ENCODE results near the gene OXTR. TPM values are rescaled to one million over a fixed set of nuclear protein-coding genes. Genes with fewer than 3 reads are reported as not detected.

The OXTR gene
- total RNA-seq, 1 donor from 2014 or later: 0.25 TPM

GRCh38 chr3:8743911-8744310 is 25.5 kb downstream of the OXTR start:
- H3K36me3 ChIP-seq: no peaks in the 10 kb centered on the region
- H3K4me3 ChIP-seq: no peak overlapping the region
- no peaks in the 10 kb centered on the region for H3K9me3 ChIP-seq
- peaks cover 9% of the 10 kb centered on the region for H3K4me1 ChIP-seq
- no peak overlapping the region for H3K27ac ChIP-seq
- intact Hi-C loops (cut with DNase I): no loop called here
- no peak for DNase-seq (ENCODE audit: extremely low spot score in 2 of 2)
- TF ChIP-seq POLR2A (IDR thresholded peaks at IDR 0.05): no peak
- TF ChIP-seq POLR2AphosphoS5 (IDR thresholded peaks at IDR 0.05; ENCODE audit: insufficient read depth in 1 of 2, low read depth in 1 of 2): no peak
- TF ChIP-seq, protein P1, sequence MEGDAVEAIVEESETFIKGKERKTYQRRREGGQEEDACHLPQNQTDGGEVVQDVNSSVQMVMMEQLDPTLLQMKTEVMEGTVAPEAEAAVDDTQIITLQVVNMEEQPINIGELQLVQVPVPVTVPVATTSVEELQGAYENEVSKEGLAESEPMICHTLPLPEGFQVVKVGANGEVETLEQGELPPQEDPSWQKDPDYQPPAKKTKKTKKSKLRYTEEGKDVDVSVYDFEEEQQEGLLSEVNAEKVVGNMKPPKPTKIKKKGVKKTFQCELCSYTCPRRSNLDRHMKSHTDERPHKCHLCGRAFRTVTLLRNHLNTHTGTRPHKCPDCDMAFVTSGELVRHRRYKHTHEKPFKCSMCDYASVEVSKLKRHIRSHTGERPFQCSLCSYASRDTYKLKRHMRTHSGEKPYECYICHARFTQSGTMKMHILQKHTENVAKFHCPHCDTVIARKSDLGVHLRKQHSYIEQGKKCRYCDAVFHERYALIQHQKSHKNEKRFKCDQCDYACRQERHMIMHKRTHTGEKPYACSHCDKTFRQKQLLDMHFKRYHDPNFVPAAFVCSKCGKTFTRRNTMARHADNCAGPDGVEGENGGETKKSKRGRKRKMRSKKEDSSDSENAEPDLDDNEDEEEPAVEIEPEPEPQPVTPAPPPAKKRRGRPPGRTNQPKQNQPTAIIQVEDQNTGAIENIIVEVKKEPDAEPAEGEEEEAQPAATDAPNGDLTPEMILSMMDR (IDR thresholded peaks at IDR 0.05): no peak
- H3K27me3 ChIP-seq: no peaks in the 10 kb centered on the region

- intact Hi-C loops (cut with DNase I): no loop called here
- no peak for DNase-seq (ENCODE audit: extremely low spot score in 2 of 2)
- Histone ChIP-seq H3K36me3 (no peaks in the 10 kb centered on the region), H3K4me1 (peaks cover 9% of the 10 kb centered on the region), H3K27me3 (no peaks in the 10 kb centered on the region), H3K4me3 (no peak overlapping the region), H3K9me3 (no peaks in the 10 kb centered on the region), H3K27ac (no peak overlapping the region)
- TF ChIP-seq POLR2A (IDR thresholded peaks at IDR 0.05) (no peak), POLR2AphosphoS5 (IDR thresholded peaks at IDR 0.05; ENCODE audit: insufficient read depth in 1 of 2, low read depth in 1 of 2) (no peak)
- TF ChIP-seq, protein P1 (IDR thresholded peaks at IDR 0.05): no peak
Observed at GRCh38 chr3:8743021-8743601, 26.3 kb downstream of the OXTR start.

GRCh38 chr3:8741581-8742261 is 27.7 kb downstream of the OXTR start:
- Histone ChIP-seq H3K4me1 (peaks cover 9% of the 10 kb centered on the region), H3K36me3 (no peaks in the 10 kb centered on the region), H3K4me3 (peak overlapping the region in 1 of 2 donors; percentile 3), H3K9me3 (no peaks in the 10 kb centered on the region), H3K27me3 (no peaks in the 10 kb centered on the region), H3K27ac (no peak overlapping the region)
- no peak for TF ChIP-seq POLR2A (IDR thresholded peaks at IDR 0.05)
- no peak for TF ChIP-seq POLR2AphosphoS5 (IDR thresholded peaks at IDR 0.05; ENCODE audit: insufficient read depth in 1 of 2, low read depth in 1 of 2)
- TF ChIP-seq, protein P1 (IDR thresholded peaks at IDR 0.05): no peak
- DNase-seq (ENCODE audit: extremely low spot score in 2 of 2): no peak
- intact Hi-C loops (cut with DNase I): no loop called here

- Histone ChIP-seq H3K4me1 (peaks cover 9% of the 10 kb centered on the region), H3K9me3 (no peaks in the 10 kb centered on the region), H3K4me3 (no peak overlapping the region), H3K27ac (no peak overlapping the region), H3K36me3 (no peaks in the 10 kb centered on the region), H3K27me3 (no peaks in the 10 kb centered on the region)
- TF ChIP-seq, protein P1 (IDR thresholded peaks at IDR 0.05): no peak
- no peak for TF ChIP-seq POLR2A (IDR thresholded peaks at IDR 0.05)
- no peak for TF ChIP-seq POLR2AphosphoS5 (IDR thresholded peaks at IDR 0.05; ENCODE audit: insufficient read depth in 1 of 2, low read depth in 1 of 2)
- intact Hi-C loops (cut with DNase I): no loop called here
- DNase-seq (ENCODE audit: extremely low spot score in 2 of 2): no peak
Observed at GRCh38 chr3:8739757-8740504, 29.5 kb downstream of the OXTR start.

All from vagina (tissue), 2 donors.